ENCODE results near the gene LRRC8C. TPM values are rescaled to one million over a fixed set of nuclear protein-coding genes. Genes with fewer than 3 reads are reported as not detected.

Gene LRRC8C
- total RNA-seq, 2 experiments from 2014 or later: 28.4 to 30.2 TPM

GRCh38 chr1:89660224-89661061 is 27.5 kb downstream of the LRRC8C start:
- peak overlapping the region; percentile 3 to 63 for H3K27ac ChIP-seq (ENCODE audit: low read depth in 1 of 2, low read length in 2 of 2)
- TF ChIP-seq CTCF (IDR thresholded peaks at IDR 0.05): no peak
- H3K9me3 ChIP-seq (ENCODE audit: control insufficient read depth in 1 of 2, insufficient read depth in 1 of 2, low read length in 2 of 2): no peaks in the 10 kb centered on the region
- ATAC-seq (ENCODE audit: poor library complexity) (peak; percentile 11), DNase-seq (peak in 4 of 14 experiments; percentile 6 to 56 (median 47))
- H3K27me3 Mint-ChIP-seq: no peaks in the 10 kb centered on the region
- peaks cover 12% of the 10 kb centered on the region for H3K36me3 ChIP-seq (ENCODE audit: insufficient read depth, low read length)
- no peaks in the 10 kb centered on the region for H3K27me3 ChIP-seq (ENCODE audit: control insufficient read depth in 1 of 2, insufficient read depth in 2 of 2, low read length in 2 of 2)
- H3K36me3 Mint-ChIP-seq (ENCODE audit: low read depth): peaks cover 64% of the 10 kb centered on the region
- ChIA-PET CTCF (interaction anchor here (0.7 to 4.2 kb wide), 6 partner anchors 9 to 102 kb away, joined by 3 to 17 read pairs (median 4); partner anchors contain the start of gene LRRC8C), POLR2A (interaction anchor here (0.8 to 12.7 kb wide), 9 partner anchors 9 to 97 kb away, joined by 3 to 139 read pairs (median 7); partner anchors contain the start of gene LRRC8C)
- H3K4me1 Mint-ChIP-seq (ENCODE audit: low read depth): peaks cover 90% of the 10 kb centered on the region
- peak overlapping the region; percentile 6 for H3K4me3 ChIP-seq (ENCODE audit: low read length)
- intact Hi-C loops (cut with DNase I, micrococcal nuclease): no loop called here
- H3K4me1 ChIP-seq (ENCODE audit: insufficient read depth, low read length): peaks cover 46% of the 10 kb centered on the region
- peaks cover 3% of the 10 kb centered on the region for H3K9me3 Mint-ChIP-seq
- H3K4me3 Mint-ChIP-seq: peak overlapping the region; percentile 83
- peak overlapping the region; percentile 88 for H3K27ac Mint-ChIP-seq

GRCh38 chr1:89665941-89666340 is 33.0 kb downstream of the LRRC8C start:
- H3K27ac ChIP-seq (ENCODE audit: low read depth in 1 of 2, low read length in 2 of 2): no peak overlapping the region
- no peak for TF ChIP-seq CTCF (IDR thresholded peaks at IDR 0.05)
- CTCF ChIA-PET: interaction anchor here (0.7 kb wide), 1 partner anchor 97 kb away, joined by 3 read pairs; no protein-coding TSS in a partner anchor
- H3K27me3 ChIP-seq (ENCODE audit: control insufficient read depth in 1 of 2, insufficient read depth in 2 of 2, low read length in 2 of 2): no peaks in the 10 kb centered on the region
- intact Hi-C loops (cut with DNase I, micrococcal nuclease): no loop called here
- H3K9me3 ChIP-seq (ENCODE audit: control insufficient read depth in 1 of 2, insufficient read depth in 1 of 2, low read length in 2 of 2): no peaks in the 10 kb centered on the region
- peaks cover 38% of the 10 kb centered on the region for H3K4me1 ChIP-seq (ENCODE audit: insufficient read depth, low read length)
- Mint-ChIP-seq H3K27ac (peak overlapping the region; percentile 56), H3K4me3 (no peak overlapping the region), H3K36me3 (ENCODE audit: low read depth) (peaks cover 57% of the 10 kb centered on the region), H3K9me3 (peaks cover 3% of the 10 kb centered on the region), H3K27me3 (no peaks in the 10 kb centered on the region), H3K4me1 (ENCODE audit: low read depth) (peaks cover 89% of the 10 kb centered on the region)
- ATAC-seq (ENCODE audit: poor library complexity) (no peak), DNase-seq (no peak)
- H3K4me3 ChIP-seq (ENCODE audit: low read length): no peak overlapping the region
- POLR2A ChIA-PET: interaction anchor here (0.7 to 2.0 kb wide), 2 partner anchors 10 to 99 kb away, joined by 3 to 4 read pairs; no protein-coding TSS in a partner anchor
- peaks cover 15% of the 10 kb centered on the region for H3K36me3 ChIP-seq (ENCODE audit: insufficient read depth, low read length)

DNA sequence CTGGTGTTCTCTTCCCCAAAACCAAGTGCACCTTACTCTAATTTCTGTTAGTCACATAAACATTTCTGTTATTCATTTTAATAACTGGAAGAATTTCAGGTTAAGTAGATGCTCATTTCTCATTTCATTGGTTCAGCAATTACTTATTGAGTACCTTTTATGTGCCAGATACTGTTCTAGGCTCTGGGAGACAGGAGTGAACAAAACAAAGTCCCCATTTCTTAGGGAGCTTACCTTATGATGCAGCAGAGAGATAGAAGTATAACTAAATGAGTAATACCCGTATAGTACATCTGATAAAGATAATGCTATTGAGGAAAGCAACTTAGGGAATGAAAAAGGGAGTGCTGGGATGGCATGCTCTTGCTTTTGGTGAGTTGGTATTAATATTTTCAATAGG is 33.7 kb downstream of the LRRC8C start:
- CTCF ChIA-PET: interaction anchor here (0.6 kb wide), 1 partner anchor 25 kb away, joined by 3 read pairs; no protein-coding TSS in a partner anchor
- intact Hi-C loops (cut with DNase I, micrococcal nuclease): no loop called here
- ATAC-seq (ENCODE audit: poor library complexity) (no peak), DNase-seq (no peak)
- Mint-ChIP-seq H3K9me3 (peaks cover 3% of the 10 kb centered on the region), H3K4me3 (peak overlapping the region; percentile 18), H3K4me1 (ENCODE audit: low read depth) (peaks cover 89% of the 10 kb centered on the region), H3K27me3 (no peaks in the 10 kb centered on the region), H3K27ac (peak overlapping the region; percentile 56), H3K36me3 (ENCODE audit: low read depth) (peaks cover 50% of the 10 kb centered on the region)
- peaks cover 9% of the 10 kb centered on the region for H3K36me3 ChIP-seq (ENCODE audit: insufficient read depth, low read length)
- TF ChIP-seq CTCF (IDR thresholded peaks at IDR 0.05): no peak
- POLR2A ChIA-PET: interaction anchor here (0.7 to 1.2 kb wide), 2 partner anchors 96 to 99 kb away, joined by 3 read pairs; no protein-coding TSS in a partner anchor
- H3K4me1 ChIP-seq (ENCODE audit: insufficient read depth, low read length): peaks cover 38% of the 10 kb centered on the region
- no peaks in the 10 kb centered on the region for H3K9me3 ChIP-seq (ENCODE audit: control insufficient read depth in 1 of 2, insufficient read depth in 1 of 2, low read length in 2 of 2)
- no peak overlapping the region for H3K27ac ChIP-seq (ENCODE audit: low read depth in 1 of 2, low read length in 2 of 2)
- H3K27me3 ChIP-seq (ENCODE audit: control insufficient read depth in 1 of 2, insufficient read depth in 2 of 2, low read length in 2 of 2): no peaks in the 10 kb centered on the region
- H3K4me3 ChIP-seq (ENCODE audit: low read length): no peak overlapping the region

Data from CD4-positive, alpha-beta T cell (primary cell).